PFSK-1 (cell line): ENCODE results near the gene PHOX2B.

Experiments used
- POLR2AphosphoS5 ChIP-seq: IDR thresholded peaks from 2 replicates; pipeline ENCODE4 v1.6.1; 2012; ENCODE audit warnings: low read depth, mild to moderate bottlenecking, control low read depth, low read length, moderate library complexity
- TF ChIP-seq, protein P1 (sequence below), 2 experiments: IDR thresholded peaks; 2 replicates each; pipeline versions ENCODE4 v1.6.1 to v1.8.0; 2011 to 2012; ENCODE audit warnings: low read depth in 2 of 2, low read length in 2 of 2, control low read depth in 1 of 2, inconsistent platforms in 1 of 2, mild to moderate bottlenecking in 1 of 2, moderate library complexity in 1 of 2; ENCODE audit not compliant: insufficient read depth in 1 of 2

DNA sequence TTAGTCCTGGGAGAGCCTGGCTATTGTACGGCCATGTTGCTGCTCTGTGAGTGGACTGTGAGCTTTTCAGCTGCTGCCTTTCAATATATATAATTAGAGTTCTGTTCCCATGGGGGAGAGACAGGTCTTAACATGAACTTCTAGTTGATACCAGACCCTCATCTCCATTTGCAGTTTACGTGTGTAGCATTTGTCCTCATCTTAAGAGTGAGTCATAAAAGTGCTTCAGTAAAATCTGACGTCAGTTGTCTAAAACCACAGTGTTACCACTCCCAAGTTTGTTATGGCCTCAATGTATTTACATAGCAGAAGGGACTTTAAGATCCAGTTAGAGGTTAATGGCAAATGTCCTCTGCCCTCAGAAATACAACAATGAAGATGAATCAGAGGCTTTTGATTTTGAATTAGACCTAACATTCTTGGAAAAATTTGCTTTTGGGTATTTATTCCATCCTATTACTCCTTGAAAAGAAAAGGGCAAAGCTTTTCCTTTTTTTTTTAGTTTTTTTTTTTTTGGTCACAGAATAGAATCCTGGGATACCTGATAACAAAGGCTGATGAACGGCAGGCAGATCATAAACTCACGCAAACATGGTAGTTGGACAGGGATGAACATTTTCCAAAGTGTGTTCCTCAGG is 38.6 kb downstream of the PHOX2B start:
- no peak for TF ChIP-seq POLR2AphosphoS5
- TF ChIP-seq, protein P1, sequence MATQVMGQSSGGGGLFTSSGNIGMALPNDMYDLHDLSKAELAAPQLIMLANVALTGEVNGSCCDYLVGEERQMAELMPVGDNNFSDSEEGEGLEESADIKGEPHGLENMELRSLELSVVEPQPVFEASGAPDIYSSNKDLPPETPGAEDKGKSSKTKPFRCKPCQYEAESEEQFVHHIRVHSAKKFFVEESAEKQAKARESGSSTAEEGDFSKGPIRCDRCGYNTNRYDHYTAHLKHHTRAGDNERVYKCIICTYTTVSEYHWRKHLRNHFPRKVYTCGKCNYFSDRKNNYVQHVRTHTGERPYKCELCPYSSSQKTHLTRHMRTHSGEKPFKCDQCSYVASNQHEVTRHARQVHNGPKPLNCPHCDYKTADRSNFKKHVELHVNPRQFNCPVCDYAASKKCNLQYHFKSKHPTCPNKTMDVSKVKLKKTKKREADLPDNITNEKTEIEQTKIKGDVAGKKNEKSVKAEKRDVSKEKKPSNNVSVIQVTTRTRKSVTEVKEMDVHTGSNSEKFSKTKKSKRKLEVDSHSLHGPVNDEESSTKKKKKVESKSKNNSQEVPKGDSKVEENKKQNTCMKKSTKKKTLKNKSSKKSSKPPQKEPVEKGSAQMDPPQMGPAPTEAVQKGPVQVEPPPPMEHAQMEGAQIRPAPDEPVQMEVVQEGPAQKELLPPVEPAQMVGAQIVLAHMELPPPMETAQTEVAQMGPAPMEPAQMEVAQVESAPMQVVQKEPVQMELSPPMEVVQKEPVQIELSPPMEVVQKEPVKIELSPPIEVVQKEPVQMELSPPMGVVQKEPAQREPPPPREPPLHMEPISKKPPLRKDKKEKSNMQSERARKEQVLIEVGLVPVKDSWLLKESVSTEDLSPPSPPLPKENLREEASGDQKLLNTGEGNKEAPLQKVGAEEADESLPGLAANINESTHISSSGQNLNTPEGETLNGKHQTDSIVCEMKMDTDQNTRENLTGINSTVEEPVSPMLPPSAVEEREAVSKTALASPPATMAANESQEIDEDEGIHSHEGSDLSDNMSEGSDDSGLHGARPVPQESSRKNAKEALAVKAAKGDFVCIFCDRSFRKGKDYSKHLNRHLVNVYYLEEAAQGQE (IDR thresholded peaks at IDR 0.05; ENCODE audit: insufficient read depth in 1 of 2, low read depth in 2 of 2, low read length in 2 of 2) = no peak
